HG03571 (cell line): ENCODE measurements around the gene SLC35E1.
"Not testable (repeated sequence)": the region's sequence is repeated elsewhere in the genome, so short reads cannot be mapped to it uniquely, and the experiment has no call there.

Experiments
- ATAC-seq: cut with Tn5 transposase; IDR thresholded peaks from one replicate; pipeline ENCODE4 v1.9.1; 2021; ENCODE audit not compliant: unreplicated experiment

Gene SLC35E1

DNA sequence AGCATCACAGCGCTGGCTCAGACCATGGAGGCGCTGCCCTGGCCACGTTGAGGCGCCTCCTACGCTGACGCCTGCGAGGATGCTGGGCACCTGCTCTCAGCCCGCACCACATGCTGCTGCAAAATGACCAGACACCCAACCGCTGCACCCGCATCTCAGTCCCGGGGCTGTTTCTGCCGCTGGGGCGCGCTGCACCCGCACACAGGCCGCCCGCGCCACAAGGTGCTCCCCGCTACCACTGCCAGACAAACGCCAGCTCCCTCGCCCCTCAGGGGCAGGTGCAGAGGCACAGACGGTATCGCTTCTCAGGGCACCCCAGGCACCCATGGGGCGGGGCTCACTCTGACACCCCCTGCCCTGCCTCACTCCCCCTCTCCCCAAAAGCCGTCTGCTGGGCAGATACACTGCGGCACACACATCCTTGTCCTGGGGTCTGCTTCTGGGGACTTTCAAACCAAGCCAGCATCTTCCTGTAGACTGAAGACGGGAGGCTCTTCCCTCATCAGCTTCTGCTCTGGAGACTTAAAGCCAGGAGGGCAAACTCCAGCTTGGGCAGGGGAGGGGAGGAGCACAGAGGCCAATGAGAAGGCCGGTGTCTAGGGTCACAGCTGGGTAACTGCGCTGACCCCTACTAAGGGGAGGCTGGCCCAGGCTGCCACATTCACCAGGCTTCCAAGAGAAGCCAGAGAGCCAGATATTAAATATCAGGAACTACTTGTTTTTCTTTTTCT, 46.3 kb downstream of the SLC35E1 start:
- no peak for ATAC-seq

DNA sequence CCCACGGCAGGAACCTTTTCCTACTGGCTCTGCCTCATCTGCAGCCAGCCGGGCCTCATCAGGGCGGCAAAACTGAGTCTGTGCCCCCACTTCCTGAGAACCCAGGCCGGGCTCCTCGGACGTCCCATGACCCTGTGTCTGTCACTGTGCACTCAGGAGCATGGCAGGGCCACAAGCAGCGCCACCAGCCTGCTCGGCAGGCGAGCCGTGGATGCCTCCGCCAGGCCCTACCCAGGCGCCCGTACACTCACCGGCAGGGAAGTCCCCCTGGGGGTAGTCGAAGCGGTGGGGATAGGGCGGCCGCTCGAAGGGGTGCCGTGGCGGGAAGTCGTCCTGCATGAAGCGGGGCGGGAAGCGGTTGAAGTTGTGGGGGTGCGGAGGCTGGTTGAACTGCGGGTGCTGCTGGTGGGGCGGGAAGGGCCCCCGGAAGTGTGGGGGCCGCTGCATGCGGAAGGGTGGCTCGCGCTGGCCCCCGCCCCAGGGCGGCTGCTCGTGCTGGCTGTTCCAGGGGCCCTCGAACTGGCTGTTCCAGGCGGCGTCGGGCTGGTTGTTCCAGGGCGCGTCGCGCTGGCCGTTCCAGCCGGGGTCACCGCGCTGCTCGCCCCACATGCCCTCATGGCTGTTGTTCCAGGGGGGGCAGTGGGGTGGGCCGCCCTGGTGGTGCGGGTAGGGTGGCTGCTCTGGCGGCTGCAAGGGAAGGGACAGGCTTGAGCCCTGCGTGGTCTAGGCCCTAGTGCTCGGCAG, 47.1 kb downstream of the SLC35E1 start:
- no peak for ATAC-seq

DNA sequence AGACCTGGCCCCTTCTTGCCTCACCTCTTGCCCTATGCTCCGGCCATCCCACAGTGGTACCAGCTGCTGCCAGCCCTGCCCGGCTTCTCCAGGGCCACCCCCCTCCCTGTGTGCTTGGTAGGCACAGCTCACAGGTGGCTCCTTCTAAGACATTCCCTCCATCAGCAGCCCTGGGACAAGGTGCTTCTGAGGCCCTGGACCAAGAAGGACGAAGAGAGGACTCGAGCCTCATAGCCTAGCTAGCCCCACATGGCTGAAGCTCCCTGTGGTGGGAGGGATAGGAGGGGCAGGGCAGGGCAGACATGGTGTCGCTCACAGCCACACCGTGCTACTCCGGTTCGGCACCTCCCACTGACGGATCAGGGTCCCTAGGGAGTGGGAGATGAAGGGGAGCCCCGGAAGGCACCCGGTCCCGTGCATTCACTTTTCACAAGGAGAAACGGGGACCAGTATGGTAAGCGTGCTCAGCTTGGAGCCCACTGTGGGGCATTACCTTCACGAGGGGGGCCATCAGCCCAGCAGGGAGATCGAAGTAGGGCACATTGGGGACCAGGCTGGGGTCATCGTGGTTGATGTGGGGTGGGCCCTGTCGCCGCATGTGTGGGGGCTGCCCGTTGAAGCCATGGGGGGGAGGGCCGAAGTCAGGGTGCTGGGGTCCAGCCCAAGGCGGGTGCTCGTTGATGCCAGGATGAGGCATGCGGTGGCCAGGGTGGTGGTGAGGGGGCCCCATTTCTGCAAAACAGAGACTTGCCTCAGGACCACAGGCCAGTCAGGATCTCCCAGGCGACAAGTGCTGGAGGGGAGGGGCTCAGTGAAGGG, 49.4 kb downstream of the SLC35E1 start:
- ATAC-seq: no peak

DNA sequence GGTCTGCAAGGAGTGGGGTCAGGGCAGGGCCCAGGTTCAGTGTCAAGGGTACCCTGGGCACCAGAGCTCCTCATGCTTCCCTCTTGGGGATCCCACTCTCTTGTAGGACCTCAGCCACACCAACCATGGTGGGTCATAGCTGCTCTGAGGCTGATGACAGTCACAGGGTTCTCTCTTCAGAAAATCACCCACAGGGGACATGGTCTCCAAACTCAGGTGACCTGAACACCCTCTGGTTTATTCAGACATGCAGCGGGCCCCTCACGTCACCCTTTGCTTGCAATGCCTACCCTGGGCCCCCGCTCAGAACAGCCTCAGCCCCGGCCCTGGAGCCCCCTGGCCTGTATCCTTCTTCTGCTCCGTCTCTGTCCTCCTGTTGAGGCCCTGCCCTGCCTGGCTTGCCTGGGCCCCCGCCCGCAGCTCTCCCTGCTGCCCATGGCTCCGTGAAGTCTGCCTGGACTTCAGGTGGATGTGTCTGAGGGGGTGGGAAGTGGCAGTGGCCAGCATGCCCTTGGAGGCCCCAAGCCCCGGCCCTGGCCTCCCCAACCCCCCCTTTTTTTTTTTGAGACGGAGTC, 50.4 kb downstream of the SLC35E1 start:
- no peak for ATAC-seq

DNA sequence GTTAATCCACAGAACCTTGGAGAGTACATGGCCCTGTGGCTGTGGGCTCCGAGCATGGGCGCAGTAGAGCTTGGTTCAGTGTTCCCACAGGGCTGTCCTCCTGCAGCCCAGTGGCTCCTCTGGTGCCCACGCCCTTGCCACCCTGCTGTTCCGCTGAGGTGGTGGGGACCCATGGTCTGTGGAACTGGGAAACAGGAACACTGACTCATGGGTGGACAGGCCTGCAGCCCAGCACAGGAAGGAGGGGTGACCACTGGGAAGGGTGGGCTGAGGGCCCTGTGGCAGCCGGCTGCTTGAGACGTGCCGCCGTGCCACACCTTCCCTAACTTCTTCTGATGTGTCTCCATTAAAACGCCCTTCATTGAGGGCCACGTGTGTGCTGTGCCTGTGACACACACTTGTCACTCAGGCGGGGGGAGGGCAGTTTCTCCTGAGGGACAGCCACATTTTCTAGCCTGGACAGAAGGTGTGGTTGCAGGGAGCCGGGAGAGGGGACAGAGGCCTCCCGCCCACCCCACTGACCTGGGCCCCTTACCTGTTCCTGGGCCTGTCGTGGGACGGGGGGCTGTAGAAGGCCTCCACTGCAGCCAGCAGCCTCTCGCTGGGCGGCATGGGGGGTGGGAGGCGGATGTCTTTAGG, 51.1 kb downstream of the SLC35E1 start:
- ATAC-seq: no peak

DNA sequence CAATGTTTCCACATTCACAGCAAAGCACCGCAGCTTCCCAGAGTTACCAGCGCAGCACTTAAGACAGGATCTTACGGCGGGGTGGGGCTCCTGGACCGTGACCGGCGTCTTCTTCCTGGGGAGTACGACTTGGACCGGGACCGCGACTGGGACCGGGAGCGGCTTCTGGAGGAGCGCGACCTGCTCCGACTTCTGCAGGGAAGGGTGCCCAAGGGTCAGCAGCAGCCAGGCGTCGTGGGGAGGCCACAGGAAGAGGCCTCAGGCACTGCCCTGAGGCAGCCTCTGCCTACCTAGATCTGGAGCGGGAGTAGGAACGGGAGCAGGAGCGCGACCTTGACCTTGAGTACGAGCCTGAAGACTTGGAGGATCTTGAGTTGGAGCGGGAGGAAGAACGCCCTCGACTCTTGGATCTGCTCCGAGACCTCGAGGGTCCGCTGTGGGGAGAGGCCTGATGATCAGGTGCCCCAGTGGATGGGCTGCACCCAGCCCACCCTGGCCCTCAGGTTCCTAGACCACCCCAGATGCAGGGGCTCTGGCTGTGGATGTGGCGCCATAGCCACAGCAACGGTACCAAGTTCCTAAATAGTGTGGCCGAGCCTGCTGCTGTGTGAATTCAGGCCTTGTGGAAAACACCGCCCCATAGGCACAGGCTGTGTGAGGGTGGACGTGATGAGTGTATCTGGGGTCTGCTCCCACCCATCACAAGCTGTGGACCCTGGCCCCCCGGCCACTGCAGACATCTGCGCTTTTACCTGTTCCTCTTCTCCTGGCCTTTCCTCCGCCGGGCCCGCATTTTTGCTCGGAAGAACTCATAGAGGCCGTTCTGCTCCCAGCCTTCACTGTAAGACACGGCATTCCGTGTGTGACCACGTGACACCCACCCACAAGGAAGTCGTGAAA, 51.9 kb downstream of the SLC35E1 start:
- ATAC-seq: no peak

DNA sequence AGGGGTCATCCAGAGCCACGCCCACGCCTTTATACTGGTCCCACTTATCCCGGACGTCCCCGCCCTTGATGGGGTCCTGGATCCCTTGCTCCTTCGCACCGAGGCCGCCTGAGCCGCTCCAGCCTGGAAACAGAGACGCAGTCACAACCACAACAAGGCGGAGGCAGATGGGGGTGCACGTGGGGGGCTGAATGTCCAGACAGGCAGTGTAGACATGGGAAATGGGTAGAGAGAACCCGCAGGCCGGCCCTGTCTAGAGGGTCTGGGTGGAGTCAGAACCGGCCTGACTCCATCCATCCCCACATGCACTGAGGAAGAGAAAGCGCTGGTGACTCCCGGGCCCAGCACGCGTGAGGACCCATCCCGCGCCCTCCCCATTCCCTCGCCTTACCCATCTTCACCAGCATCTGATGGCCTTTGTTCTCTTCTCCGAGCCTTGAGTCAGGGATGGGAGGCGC, 53.0 kb downstream of the SLC35E1 start:
- no peak for ATAC-seq

DNA sequence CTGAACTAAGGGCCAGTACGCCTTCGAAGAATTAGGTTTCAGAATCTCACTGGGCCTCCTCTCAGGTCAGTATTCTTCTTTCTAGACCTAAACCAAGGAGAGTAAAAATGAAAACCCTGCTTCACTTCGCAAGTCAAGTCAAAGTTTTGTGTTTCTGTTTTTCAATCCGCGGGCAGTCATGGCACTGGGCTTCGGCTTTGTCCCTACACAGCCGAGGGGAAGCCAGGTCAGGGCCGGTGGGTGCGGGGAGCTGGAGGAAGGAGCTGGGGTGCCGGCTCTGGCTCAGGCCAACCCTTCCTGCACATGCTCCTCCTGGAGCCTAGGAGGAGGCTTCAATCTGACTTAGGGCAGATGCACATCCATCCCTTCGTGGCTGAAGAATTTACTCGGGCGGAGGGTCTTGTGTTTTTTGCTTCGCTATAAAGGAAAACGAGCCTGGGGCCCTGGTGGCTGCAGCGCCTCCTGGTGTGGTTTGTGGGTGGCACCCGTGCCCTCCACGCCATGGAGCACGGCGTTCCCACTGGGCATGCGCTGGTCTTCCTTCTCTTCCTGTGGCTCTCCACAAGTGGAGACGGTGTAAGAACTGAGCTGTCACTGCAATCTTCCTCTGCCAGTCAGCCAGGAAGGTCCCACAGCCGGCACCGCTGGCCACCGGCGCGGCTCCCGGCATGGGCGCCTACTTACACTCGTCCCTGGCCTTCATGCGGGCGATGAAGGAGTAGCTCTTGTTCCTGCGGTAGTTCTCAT, 53.6 kb downstream of the SLC35E1 start:
- no peak for ATAC-seq

DNA sequence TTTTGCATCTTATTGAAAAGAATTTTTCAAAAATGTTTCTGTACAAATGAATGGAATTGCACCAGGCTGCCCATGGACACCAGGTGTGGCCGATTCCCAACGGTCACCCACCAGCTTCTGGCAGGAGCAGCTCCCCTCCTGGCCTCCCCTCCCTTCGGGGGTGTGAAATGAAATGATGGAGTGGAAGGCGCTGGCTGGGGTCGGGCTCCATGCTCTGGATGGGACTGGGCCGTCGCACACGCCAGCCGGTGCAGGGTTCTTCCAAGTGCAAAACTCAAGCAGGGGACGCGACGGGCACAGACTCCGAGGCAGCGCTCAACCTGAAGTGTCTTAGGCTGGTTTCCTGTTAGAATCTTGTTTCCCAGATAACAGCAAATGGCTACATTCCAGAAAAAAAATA, 54.2 kb downstream of the SLC35E1 start:
- no peak for ATAC-seq

DNA sequence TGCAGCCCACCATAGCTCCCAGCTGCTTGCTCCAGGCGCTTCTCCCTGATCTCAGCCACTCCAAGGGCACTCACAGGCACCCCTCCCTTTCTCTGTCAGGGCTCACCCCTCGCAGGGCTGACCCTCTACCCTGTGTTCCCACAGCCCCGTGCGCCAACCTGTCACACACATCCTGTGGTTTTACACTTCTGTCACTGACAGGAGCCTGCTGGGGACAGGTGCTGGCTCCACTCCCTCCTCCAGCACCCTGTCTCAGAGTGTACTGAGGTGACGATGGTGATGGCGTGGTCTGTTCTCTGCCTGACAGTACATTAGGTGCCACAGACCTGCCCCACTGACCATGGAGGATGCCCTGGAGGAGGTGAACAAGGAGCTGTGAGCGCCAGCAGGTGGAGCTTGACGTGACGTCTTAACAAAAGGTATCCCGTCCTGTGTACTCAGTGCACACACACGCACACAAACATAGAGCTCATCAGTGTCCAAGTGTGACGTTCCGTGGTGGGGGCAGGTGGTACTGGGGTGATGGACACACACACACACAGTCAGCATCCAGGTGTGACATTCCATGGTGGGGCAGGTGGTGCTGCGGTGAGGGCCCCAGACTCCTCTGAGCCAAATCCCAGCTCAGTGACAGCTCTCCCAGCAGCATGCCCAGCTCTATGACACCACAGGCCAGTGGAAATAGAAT, 55.1 kb downstream of the SLC35E1 start:
- no peak for ATAC-seq

DNA sequence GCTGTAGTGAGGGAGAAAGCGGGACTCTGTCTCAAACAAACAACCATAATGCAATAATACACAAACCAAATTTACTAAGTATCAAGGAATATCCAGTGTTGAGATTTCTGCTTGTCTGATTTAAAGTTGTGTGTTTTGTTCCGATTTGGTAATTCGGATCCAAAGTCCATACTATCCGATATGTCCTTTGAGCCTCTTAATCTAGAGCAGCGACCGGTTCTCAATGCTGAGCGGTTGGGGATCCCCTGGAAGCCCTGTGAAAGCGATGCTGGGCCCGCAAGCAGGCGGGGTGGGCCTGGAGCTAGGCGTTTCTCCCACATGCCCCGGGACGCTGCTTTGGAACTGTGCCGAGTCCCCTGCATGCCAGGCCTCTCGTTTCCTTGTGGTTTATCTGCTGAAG, 55.8 kb downstream of the SLC35E1 start:
- ATAC-seq: no peak

DNA sequence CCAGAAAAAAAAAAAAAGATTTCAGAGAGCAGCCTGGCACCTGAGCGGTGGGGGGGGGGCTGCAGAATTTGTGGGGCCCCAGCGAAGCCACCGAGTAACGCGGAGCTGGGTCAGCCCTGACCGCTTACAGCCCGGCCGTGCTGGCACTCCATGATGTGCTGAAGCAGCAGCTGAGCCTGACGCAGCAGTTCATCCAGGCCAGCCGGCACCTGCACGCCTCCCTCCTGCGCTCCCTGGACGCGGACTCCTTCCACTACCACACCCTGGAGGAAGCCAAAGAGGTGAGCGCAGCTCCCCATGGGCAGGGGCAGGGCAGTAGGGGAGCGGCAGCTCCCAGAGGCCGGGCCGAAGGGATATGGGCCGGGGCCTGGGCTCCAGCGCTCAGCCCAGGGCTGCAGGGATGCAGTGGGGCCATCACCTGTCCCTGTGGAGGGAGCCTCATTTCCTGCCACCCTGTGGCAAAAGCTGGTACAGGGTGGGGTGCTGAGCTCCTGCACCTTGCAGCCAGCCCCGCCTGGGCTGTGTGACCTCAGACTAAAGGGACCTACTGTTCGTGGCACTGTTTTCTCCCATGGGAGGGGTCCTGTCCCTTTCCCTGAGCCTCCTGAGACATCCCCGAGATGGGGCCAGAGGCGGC, 57.7 kb downstream of the SLC35E1 start:
- no peak for ATAC-seq

DNA sequence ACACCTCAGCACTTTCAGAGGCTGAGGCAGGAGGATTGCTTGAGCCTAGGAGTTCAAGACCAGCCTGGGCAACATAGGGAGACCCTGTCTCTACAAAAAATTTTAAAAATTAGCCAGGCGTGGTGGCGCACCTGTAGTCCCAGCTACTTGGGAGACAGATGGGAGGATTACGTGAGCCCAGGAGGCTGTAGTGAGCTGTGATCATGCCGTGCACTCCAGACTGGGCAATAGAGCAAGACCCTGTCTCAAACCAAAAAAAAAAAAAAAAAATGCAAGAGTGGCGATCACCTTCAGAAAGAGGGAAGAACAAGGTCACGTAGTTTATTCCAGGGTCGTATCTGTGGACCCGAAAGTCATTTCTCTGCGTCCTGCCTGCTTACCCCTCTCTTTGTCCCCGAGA, 59.6 kb downstream of the SLC35E1 start:
- ATAC-seq: not testable (repeated sequence)

DNA sequence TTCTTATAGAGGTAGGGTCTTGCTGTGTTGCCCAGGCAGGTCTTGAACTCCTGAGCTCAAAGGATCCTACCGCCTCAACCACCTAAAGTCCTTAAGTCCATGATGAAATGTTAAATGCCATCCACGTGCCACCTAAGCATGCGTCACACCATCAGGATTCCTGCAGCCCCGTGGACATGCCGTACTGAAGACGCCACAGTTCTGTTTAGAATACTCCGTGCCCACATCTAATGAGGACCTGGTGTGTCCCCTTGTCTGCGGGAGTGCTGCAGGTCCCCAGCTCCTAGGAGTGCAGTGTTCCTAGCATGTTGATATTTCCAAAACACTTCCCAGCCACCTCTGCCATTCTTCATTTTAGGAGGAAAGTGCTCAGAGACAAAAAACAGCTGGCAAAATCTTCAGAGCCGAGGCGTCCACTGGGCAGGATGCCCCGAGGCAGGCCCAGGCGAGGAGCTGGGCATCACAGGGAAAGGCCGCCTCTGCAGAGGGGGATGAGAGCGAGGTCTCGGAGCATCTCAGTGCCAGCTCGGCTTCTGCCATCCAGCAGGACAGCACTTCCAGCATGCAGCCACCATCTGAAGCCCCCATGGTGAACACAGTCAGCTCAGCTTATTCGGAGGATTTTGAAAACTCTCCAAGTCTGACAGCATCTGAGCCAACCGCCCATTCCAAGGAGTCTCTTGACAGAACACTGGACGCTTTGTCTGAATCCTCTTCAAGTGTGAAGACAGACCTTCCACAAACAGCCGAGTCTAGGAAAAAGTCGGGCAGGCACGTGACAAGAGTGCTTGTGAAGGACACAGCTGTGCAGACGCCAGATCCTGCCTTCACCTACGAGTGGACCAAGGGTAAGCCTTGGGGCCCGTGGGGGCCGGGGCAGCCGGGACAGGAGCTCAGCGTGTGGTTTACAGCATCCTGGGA, 62.8 kb downstream of the SLC35E1 start:
- ATAC-seq: no peak

DNA sequence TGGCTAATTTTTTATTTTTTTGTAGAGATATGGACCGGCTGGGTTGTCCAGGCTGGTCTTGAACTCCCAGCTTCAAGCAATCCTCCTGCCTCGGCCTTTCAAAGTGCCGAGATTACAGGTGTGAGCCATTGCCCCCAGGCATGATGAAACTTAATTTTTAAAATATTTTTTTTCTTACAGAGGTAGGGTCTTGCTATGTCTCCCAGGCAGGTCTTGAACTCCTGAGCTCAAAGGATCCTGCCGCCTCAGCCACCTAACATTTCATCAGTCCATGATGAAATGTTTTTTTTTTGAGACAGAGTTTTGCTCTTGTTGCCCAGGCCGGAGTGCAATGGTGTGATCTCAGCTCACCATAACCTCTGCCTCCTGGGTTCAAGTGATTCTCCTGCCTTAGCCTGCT, 63.7 kb downstream of the SLC35E1 start:
- no peak for ATAC-seq

DNA sequence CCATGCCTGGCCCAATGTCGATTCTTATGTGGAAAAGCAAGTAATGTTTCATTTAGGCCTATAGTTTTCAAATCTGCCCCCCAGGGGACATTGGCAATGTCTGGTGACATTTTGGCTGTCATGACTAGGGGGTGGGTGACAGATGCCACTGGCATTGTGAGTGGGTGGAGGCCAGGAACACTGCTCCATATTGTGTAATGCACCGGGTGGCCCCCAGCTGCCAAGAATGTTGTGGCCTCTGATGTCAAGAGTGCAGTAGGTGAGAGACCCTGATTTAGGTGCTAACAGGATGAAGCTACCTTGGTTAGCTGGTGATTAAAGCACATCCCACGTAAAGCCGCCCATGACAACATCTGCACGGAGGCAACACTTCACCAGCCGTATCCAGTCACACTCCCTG, 65.3 kb downstream of the SLC35E1 start:
- ATAC-seq: no peak

DNA sequence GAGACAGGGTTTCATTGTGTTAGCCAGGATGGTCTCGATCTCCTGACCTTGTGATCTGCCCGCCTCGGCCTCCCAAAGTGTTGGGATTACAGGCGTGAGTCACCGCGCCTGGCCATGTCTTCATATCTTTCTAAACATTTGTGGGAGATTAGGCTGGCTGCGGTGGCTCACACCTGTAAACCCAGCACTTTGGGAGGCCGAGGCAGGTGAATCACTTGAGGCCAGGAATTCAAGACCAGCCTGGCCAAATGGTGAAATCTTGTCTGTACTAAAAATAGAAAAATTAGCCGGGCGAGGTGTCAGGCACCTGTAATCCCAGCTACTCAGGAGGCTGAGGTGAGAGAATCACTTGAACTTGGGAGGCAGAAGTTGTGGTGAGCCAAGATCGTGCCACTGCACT, 66.1 kb downstream of the SLC35E1 start:
- ATAC-seq: not testable (repeated sequence)
